GM13976 (cell line): ENCODE data around the gene SCAI.
A peak's percentile ranks its signal among the peaks of the same experiment; 100 is the strongest.

Experiments used
- DNase-seq: peaks from one replicate; pipeline ENCODE4 v3.0.0; 2012; ENCODE audit warnings: low spot score
- CTCF ChIP-seq: IDR thresholded peaks from 2 replicates; pipeline ENCODE4 v1.5.1; 2012; ENCODE audit warnings: borderline replicate concordance, mild to moderate bottlenecking; ENCODE audit not compliant: insufficient read depth; ENCODE audit errors: extremely low read depth, missing control alignments, control extremely low read depth
- in situ Hi-C: fragments of 300-500 bp; cut with MboI; formaldehyde crosslinking; loops from one replicate; pipeline ENCODE4 v1.12.0; 2022; ENCODE audit warnings: low sequenced_read_pairs, mixed read lengths, inconsistent platforms; ENCODE audit not compliant: unreplicated experiment

Gene SCAI

GRCh38 chr9:124947727-124948391 lies 195.5 kb downstream of the SCAI start:
- in situ Hi-C loops: no loop called here
- no peak for DNase-seq
- TF ChIP-seq CTCF: no peak

DNA sequence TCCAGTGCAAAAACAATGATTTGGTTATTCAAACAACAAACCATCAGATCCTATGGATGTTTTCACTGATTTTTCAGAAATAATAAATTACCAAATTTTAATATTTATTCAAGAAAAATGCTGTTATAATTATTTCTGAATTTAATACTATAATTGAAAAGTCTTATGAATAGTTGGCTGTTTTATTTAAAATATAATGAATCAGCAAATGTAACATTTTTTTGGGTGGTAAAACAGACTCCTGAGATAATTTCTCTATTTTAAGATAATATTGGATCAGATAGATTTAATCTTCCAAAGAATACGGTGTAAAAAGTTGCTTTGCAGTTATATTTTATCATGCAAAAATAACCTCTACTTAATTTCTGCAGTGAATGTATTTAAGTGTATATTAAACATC lies 197.2 kb downstream of the SCAI start:
- TF ChIP-seq CTCF: no peak
- in situ Hi-C loops: no loop called here
- no peak for DNase-seq

- in situ Hi-C loops: no loop called here
- no peak for DNase-seq
- no peak for TF ChIP-seq CTCF
These were observed 201.4 kb downstream of the SCAI start for GRCh38 chr9:124941679-124942561.

GRCh38 chr9:124940894-124941678 lies 202.2 kb downstream of the SCAI start, which contains the start of gene GOLGA1:
Gene GOLGA1, minus strand, starts transcription at chr9:124941083. Its CDS starts 2,372 bp downstream, at chr9:124938711.
- TF ChIP-seq CTCF: no peak
- in situ Hi-C loops: no loop called here
- peak; percentile 96 for DNase-seq

DNA sequence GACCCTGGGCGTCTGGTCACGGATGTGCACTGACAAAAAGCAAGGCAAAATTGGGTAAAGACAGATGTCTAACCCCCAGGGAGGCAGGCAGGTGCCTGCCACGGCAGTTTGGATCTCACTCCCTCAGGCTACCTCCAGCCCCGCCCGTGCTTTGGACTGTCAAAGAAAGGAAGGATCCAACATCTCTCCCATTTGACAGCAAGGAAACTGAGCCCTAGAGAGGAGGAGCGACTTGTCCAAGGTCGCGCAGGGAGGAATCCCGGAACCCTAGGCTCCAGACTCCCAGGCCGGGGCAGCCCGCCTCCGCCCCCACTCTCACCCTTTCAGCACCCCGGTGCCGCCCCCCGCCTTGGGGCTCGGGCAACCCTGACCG lies 202.8 kb downstream of the SCAI start:
- in situ Hi-C loops: no loop called here
- TF ChIP-seq CTCF: no peak
- DNase-seq: no peak

GRCh38 chr9:124939944-124940343 lies 203.4 kb downstream of the SCAI start:
- TF ChIP-seq CTCF: no peak
- DNase-seq: no peak
- in situ Hi-C loops: no loop called here
